ENCODE measurements around the gene MARK3.

GRCh38 chr14:103541709-103542604 lies 156.7 kb downstream of the MARK3 start:
- TF ChIP-seq CTCF (IDR thresholded peaks at IDR 0.05) (no peak), POLR2A (IDR thresholded peaks at IDR 0.05) (no peak)

Measured in lower leg skin (tissue), 3 donors.